HS-27A (cell line): ENCODE measurements around the gene PDIA2.

Experiments used
- DNase-seq: peaks from one replicate; pipeline ENCODE4 v3.0.0-alpha.2; 2012; ENCODE audit warnings: low read depth, missing footprints

PDIA2 gene

DNA sequence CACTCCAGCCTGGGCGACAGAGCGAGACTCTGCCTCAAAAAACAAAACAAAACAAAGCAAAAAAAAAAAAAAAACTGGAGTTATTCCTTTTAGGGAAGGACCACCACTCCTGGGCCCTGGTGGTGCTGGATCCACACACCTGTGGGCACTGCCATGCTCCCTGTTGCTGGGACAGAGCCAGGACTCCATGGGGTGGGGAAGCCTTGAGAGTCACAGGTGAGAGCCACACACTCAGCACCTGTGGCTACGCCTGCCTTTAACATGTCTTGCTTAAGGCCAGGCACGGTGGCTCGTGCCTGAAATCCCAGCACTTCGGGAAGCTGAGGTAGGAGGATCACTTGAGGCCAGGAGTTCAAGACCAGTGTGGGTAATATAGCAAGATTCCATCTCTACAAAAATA lies 18.3 kb downstream of the PDIA2 start:
- no peak for DNase-seq

- DNase-seq, result no peak
These were observed 19.0 kb downstream of the PDIA2 start for GRCh38 chr16:301950-302349.

- DNase-seq, result no peak
These were observed 21.0 kb downstream of the PDIA2 start for GRCh38 chr16:303760-304505.

DNA sequence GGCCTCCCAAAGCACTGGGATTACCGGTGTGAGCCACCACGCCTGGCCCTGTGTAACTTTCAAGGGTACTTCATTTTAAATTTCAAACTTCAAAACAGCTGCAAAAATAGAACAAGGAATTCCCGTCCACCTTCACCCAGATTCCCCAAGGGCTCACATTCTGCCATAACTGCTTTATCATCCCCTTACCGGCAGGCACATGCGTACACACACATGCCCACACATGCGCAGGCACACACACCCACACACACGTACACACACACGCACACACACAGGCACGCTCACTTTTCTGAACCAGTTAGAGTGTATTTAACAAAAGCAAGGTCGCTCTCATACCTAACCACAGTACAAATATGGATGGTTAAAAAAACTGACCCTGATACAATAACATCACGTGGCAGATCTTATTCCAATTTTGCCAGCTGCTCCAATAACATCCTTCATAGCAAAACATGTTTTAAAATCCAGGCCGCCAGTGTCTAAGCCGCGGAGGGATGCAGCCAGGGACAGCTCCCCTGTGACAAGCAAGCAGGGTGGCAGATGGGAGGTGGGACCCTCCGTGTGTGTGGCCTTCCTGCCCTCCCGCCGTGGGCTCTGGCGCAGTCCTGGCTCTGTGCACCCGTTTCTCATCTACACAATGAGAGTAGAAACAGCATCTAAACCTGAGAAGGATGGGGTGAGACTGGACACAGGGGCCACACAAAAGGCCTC lies 23.1 kb downstream of the PDIA2 start:
- no peak for DNase-seq

GRCh38 chr16:306911-307370 lies 24.0 kb downstream of the PDIA2 start:
- no peak for DNase-seq

DNA sequence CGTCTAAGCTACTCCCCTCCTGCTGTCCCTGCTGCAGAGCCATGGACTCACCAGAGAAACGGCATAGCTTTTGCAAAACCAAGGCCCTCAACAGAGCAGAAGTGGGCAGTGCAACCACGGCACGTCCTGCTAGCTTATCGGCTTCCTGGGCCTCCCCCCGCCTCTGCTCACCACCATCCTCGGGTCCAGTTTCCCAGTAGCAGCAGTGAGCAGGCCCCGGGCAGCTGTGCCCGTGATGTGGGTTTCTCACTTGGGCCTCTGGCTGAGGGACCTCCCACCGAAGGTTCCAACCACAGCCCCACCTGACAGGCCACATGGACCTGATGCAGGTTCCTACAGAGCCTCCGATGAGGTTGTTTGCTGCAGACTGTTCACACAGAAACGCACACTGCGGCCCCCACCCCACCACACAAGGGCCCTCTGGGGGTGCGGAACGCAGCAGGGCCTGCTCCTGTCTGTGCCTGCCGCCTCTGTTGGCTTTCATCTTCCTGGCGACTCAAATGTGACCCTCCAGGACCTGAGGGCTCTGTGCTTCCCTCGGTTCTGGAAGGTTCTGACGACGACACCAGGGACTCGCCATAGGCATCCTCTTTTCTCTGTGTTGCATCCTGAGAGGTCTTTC lies 24.8 kb downstream of the PDIA2 start:
- DNase-seq, result no peak

GRCh38 chr16:309476-309875 lies 26.5 kb downstream of the PDIA2 start:
- DNase-seq, result no peak

DNA sequence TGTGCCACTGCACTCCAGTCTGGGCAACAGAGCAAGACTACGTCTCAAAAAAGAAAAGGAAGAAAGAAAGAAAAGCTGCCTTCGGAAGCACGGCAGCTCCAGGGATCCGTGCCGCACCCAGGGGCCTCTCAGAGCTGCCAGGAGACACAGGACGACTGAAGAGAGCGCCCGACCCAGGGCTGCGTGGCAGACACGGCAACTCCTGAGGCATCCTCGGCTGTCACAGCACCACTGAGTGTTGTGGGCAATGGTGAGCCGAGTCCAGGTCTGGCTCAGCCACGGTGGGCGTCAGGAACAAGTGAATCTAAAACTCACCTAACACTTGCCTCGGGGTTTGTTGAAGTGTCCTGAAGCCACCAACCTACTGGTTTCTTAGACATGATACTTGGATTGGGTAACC lies 28.8 kb downstream of the PDIA2 start:
- DNase-seq, result no peak

DNA sequence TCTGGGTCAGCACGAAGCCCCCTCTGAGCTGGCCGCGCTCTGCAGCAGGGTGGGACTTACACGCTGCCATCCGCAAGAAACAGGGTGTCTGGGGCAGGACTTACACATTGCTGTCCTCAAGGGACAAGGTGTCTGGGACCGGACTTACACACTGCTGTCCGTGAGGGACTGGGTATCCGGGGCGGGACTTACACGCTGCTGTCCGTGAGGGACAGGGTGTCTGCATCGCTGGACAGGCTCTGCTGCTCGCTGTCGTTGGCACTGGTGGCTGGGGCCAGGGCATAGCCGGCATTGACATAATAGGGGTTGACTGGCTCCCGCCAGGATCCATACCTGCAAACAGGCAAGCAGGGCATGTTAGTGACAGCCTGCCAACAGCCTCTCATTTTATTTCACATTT lies 31.4 kb downstream of the PDIA2 start:
- no peak for DNase-seq

DNA sequence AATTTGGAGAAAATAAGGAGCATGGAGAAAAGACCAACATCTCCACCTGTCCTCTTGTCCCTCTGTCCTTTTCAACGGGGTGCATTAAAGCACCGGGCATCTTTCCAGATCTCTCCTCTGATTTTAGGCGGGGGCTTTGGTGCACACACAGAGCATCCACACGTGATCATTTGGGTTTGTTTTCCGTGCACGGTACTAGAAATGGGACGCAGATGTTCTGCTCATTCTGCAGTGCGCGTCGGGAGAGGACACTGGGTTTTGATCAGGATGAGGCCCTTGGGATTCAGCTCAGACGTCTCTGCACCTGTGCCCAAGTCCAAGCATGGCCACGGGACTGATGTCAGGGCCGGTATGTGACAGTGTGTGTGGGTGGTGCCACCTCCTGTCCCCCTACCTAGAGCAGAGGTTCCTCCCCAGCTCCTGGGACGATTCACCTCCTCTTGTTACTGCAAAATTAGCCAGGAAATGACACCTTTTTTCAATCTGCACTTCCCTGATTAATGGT lies 31.9 kb downstream of the PDIA2 start:
- no peak for DNase-seq

- no peak for DNase-seq
These were observed 33.9 kb downstream of the PDIA2 start for GRCh38 chr16:316741-317464.

- no peak for DNase-seq
These were observed 34.6 kb downstream of the PDIA2 start for GRCh38 chr16:317583-317982.

DNA sequence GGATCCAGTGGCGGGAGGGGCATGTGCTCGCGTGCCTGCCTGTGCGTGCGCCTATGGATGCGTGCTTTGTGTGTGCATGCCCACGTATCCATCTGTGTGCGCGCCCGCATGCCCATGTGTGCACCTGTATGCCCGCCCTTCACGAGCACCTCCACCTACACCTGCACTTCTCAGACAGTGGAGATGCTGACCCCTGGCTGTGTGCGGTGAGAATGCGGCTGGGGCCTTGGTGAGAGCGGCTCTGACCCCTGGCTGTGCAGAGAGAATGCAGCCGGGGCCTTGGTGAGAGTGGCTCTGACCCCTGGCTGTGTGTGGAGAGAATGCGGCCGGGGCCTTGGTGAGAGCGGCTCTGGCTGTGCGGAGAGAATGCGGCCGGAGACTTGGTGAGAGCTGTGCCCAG lies 35.7 kb downstream of the PDIA2 start:
- DNase-seq, result no peak

- DNase-seq, result no peak
These were observed 37.2 kb downstream of the PDIA2 start for GRCh38 chr16:320206-320605.

DNA sequence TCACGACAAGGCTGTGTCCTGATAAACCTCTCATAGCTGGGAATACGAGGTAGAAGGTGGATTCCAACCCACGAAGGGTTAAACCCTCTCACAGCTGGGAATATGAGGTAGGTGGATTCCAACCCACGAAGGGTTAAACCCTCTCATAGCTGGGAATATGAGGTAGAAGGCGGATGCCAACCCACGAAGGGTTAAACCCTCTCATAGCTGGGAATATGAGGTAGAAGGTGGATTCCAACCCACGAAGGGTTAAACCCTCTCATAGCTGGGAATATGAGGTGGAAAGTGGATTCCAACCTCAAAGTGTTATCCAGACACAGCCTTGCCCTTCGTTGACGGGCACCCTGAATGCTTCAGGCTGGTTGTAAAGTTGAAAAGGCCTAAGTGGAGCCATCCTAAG lies 38.6 kb downstream of the PDIA2 start:
- DNase-seq, result no peak

- DNase-seq, result no peak
These were observed 39.6 kb downstream of the PDIA2 start for GRCh38 chr16:322476-323143.

DNA sequence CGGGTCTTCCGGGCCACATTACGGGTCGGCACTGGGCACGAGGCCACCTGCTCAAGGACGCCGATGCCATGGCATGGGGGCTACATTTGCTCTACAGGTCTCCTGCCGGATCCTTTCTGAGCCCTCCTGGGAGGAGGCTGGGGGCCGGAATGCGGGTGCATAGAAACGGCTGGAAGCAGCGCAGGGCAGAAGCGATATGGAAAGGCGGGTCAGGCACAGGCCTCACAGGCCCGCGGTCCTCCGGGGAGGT lies 41.2 kb downstream of the PDIA2 start:
- DNase-seq, result no peak

DNA sequence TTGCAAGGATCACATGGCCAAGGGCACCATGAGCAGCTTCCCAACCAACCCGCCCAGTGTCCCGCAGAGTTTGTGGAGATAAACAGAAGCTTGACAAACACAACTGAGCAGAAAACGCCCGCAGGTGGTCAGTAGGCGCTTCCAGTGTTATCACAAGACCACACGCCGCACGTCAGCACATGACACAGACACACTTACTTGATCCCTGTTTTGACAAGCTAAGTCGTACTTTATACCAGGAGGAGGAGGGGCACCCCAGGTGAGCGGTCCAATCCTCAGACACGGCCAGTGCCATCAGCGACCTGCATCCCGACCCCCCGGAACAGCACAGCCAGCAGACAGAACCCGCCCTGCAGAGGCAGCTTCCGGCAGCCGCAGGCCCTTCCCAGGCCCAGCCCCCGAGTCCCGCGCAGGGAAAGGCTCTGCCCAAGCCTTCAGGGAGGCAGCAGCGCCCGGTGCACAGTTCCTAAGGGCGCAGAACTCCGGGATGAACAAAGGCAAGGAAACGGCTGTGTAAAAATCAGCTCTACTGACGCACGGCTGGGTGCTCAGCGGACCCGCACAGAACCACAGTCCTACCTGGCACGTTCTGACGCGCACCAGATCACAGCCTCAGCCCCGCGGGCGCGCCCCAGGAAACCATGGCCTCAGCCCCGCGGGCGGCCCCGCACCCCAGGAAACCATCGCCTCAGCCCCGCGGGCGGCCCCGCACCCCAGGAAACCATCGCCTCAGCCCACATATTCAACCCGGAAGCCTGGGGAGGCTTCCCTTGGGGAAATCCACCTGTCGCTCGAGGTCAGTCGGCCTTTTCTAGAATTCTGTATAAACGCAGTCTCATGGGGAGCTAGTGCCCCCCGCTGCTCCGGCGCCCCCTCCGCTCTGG lies 41.7 kb downstream of the PDIA2 start:
- no peak for DNase-seq

DNA sequence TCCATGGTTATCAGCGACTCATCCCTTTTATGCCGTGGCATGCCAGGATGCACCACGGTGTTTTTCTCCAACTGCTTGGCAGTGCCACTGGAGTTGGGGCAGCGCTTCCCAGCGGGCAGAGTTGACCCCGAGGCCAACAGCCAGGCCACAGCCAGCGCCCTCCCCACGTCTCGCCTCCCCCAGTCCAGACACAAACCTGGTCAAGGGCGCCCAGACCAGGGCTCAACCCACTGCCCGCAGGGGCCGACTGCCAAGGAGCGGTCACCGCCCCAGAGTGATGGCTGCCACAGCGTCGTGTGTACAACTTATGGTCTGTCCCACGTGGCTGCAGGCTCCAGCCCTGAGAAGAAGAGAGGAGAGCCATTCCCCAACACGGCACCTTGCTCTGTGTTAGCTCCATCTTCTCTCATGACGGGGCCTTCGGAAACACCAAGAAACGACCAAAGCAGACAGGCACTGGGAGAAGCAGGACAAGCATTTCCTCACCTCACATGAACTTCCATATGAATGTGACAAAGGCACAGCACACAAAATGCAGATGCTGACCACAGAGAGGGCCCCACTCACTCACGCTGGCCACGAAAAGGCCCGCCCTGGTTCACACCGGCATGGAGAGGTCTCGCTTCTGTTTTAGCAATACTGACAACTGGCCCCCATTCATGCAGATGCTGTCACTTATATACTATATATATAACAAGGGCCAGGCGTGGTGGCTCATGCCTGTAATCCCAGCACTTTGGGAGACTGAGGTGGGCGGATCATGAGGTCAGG lies 42.6 kb downstream of the PDIA2 start:
- no peak for DNase-seq

GRCh38 chr16:330741-331140 lies 47.8 kb downstream of the PDIA2 start:
- no peak for DNase-seq
